OCI-LY3 (cell line): ENCODE data around the gene STK32B.

Experiments
- H2AFZ ChIP-seq: fragments of 200-600, 300-600 bp; shearing (Covaris generic); 2 replicates; pipeline ENCODE4 v1.6.0; 2014; ENCODE audit warnings: antibody characterized with exemption, low read depth, low read length
- H3K27ac ChIP-seq: fragments of 200-600, 300-600 bp; sonication (generic); 2 replicates; pipeline ENCODE4 v1.5.1; 2014; ENCODE audit warnings: mild to moderate bottlenecking, low read length, moderate library complexity, mixed read lengths
- H3K27me3 ChIP-seq: fragments of 200-600, 300-600 bp; sonication (generic); 2 replicates; pipeline ENCODE4 v1.6.1; 2014; ENCODE audit warnings: low read depth, low read length, mixed read lengths
- H3K36me3 ChIP-seq: fragments of 200-600, 300-600 bp; sonication (generic); replicated peaks from 2 replicates; pipeline ENCODE3; 2014; ENCODE audit warnings: low read depth, low read length, mixed read lengths
- H3K4me1 ChIP-seq: fragments of 300-600, 200-600 bp; sonication (generic); 2 replicates; pipeline ENCODE4 v1.6.1; 2014; ENCODE audit warnings: low read length, mixed read lengths
- H3K4me2 ChIP-seq: fragments of 200-600, 300-600 bp; sonication (generic); 2 replicates; pipeline ENCODE4 v1.6.1; 2014; ENCODE audit warnings: low read length, mixed read lengths
- H3K4me3 ChIP-seq: fragments of 300-600, 200-600 bp; sonication (generic); 2 replicates; pipeline ENCODE4 v1.5.1; 2014; ENCODE audit warnings: antibody characterized with exemption, mild to moderate bottlenecking, low read length, moderate library complexity
- H3K79me2 ChIP-seq: fragments of 300-600, 200-600 bp; shearing (Covaris generic); 2 replicates; pipeline ENCODE4 v1.6.1; 2014; ENCODE audit warnings: mild to moderate bottlenecking, low read length, mixed read lengths
- H3K9ac ChIP-seq: fragments of 300-600, 200-600 bp; shearing (Covaris generic); 2 replicates; pipeline ENCODE4 v1.6.0; 2014; ENCODE audit warnings: mild to moderate bottlenecking, low read length, moderate library complexity
- H3K9me3 ChIP-seq: fragments of 200-600, 300-600 bp; shearing (Covaris generic); 2 replicates; pipeline ENCODE4 v1.6.1; 2014; ENCODE audit warnings: low read length, mixed read lengths; ENCODE audit not compliant: insufficient read depth
- H4K20me1 ChIP-seq: fragments of 200-600, 300-600 bp; sonication (generic); 2 replicates; pipeline ENCODE4 v1.6.1; 2016; ENCODE audit warnings: low read length, mixed read lengths; ENCODE audit not compliant: insufficient read depth
- EZH2phosphoT487 ChIP-seq: fragments of 200-600 bp; shearing (Covaris generic); IDR thresholded peaks from 2 replicates; pipeline ENCODE4 v1.6.1; 2018; ENCODE audit warnings: antibody characterized with exemption, mixed run types, low read depth
- TF ChIP-seq, protein P1 (sequence below): fragments of 200-600, 300-600 bp; sonication (generic); IDR thresholded peaks from 2 replicates; pipeline ENCODE4 v1.5.1; 2014; ENCODE audit warnings: antibody characterized with exemption, low read length, low read depth

Gene STK32B

GRCh38 chr4:5337731-5338130, 286.5 kb downstream of the STK32B start:
- Histone ChIP-seq H3K79me2 (no peaks in the 10 kb centered on the region), H2AFZ (no peak overlapping the region), H3K9me3 (no peaks in the 10 kb centered on the region), H3K9ac (no peak overlapping the region), H3K4me3 (no peak overlapping the region), H3K4me1 (no peaks in the 10 kb centered on the region), H3K4me2 (no peak overlapping the region), H3K36me3 (no peaks in the 10 kb centered on the region), H3K27me3 (peaks cover 3% of the 10 kb centered on the region; the same call in 1 of the 2 replicates), H3K27ac (no peak overlapping the region), H4K20me1 (no peaks in the 10 kb centered on the region)
- TF ChIP-seq EZH2phosphoT487, result no peak
- TF ChIP-seq, protein P1, sequence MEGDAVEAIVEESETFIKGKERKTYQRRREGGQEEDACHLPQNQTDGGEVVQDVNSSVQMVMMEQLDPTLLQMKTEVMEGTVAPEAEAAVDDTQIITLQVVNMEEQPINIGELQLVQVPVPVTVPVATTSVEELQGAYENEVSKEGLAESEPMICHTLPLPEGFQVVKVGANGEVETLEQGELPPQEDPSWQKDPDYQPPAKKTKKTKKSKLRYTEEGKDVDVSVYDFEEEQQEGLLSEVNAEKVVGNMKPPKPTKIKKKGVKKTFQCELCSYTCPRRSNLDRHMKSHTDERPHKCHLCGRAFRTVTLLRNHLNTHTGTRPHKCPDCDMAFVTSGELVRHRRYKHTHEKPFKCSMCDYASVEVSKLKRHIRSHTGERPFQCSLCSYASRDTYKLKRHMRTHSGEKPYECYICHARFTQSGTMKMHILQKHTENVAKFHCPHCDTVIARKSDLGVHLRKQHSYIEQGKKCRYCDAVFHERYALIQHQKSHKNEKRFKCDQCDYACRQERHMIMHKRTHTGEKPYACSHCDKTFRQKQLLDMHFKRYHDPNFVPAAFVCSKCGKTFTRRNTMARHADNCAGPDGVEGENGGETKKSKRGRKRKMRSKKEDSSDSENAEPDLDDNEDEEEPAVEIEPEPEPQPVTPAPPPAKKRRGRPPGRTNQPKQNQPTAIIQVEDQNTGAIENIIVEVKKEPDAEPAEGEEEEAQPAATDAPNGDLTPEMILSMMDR, result no peak

DNA sequence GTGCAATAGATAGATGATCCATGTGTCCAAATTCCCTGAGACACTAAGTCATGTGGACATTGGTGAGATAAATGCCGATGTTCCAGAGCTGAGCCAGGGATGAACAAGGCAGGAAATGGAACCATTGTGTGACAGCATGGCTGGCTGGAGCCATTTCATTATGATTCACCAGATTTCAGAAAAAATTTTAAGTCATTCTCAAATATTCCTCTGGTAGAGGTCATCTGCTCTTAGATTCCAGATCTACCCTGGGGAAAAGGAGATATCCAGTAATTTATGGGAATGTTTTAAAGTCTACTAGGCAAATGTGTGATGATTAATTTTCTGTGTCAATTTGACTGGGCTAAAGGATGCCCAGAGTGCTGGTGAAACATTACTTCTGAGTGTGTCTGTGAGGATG, 287.3 kb downstream of the STK32B start:
- Histone ChIP-seq H3K9me3 (no peaks in the 10 kb centered on the region), H3K4me1 (no peaks in the 10 kb centered on the region), H3K9ac (no peak overlapping the region), H3K79me2 (no peaks in the 10 kb centered on the region), H3K4me3 (no peak overlapping the region), H3K27me3 (peaks cover 3% of the 10 kb centered on the region; the same call in 1 of the 2 replicates), H4K20me1 (no peaks in the 10 kb centered on the region), H3K27ac (no peak overlapping the region), H2AFZ (no peak overlapping the region), H3K4me2 (no peak overlapping the region), H3K36me3 (no peaks in the 10 kb centered on the region)
- no peak for TF ChIP-seq EZH2phosphoT487
- TF ChIP-seq, protein P1, result no peak

GRCh38 chr4:5340991-5341451, 289.7 kb downstream of the STK32B start:
- Histone ChIP-seq H2AFZ (no peak overlapping the region), H4K20me1 (no peaks in the 10 kb centered on the region), H3K27ac (no peak overlapping the region), H3K9ac (no peak overlapping the region), H3K36me3 (no peaks in the 10 kb centered on the region), H3K4me2 (no peak overlapping the region), H3K27me3 (peaks cover 3% of the 10 kb centered on the region; the same call in 1 of the 2 replicates), H3K9me3 (no peaks in the 10 kb centered on the region), H3K4me1 (no peaks in the 10 kb centered on the region), H3K4me3 (no peak overlapping the region), H3K79me2 (no peaks in the 10 kb centered on the region)
- TF ChIP-seq, protein P1, result no peak
- no peak for TF ChIP-seq EZH2phosphoT487

- no peak overlapping the region for H2AFZ ChIP-seq
- no peaks in the 10 kb centered on the region for H3K4me1 ChIP-seq
- no peak overlapping the region for H3K9ac ChIP-seq
- no peak for TF ChIP-seq EZH2phosphoT487
- TF ChIP-seq, protein P1, result no peak
- peaks cover 3% of the 10 kb centered on the region; the same call in 1 of the 2 replicates for H3K27me3 ChIP-seq
- H4K20me1 ChIP-seq, result no peaks in the 10 kb centered on the region
- H3K4me2 ChIP-seq, result no peak overlapping the region
- no peaks in the 10 kb centered on the region for H3K9me3 ChIP-seq
- H3K4me3 ChIP-seq, result no peak overlapping the region
- H3K79me2 ChIP-seq, result no peaks in the 10 kb centered on the region
- H3K36me3 ChIP-seq, result no peaks in the 10 kb centered on the region
- H3K27ac ChIP-seq, result no peak overlapping the region
Measured at GRCh38 chr4:5341526-5341925, 290.2 kb downstream of the STK32B start.
